SK-N-SH (cell line): ENCODE results near the gene SPEM1. TPM values are rescaled to one million over a fixed set of nuclear protein-coding genes. Genes with fewer than 3 reads are reported as not detected.

Experiments
- CTCF ChIA-PET: fragments of 300-600, 350-600 bp; formaldehyde crosslinking; extraction: SDS; loops from one replicate; lab custom pipeline; 2021; lab: Yijun Ruan, JAX
- POLR2A ChIA-PET: fragments of 350-600 bp; sonication (Branson Sonifier 250); formaldehyde crosslinking; extraction: SDS; loops from one replicate; lab custom pipeline; 2020; ENCODE audit warnings: antibody characterized with exemption, inconsistent platforms; lab: Yijun Ruan, JAX
- DNase-seq: peaks from one replicate; pipeline ENCODE4 v3.0.0; 2012
- H2AFZ ChIP-seq: fragments of 200-600 bp; sonication (generic); 2 replicates; pipeline ENCODE4 v1.8.1; 2016; ENCODE audit warnings: antibody characterized with exemption, mild to moderate bottlenecking, low read depth
- H3F3A ChIP-seq: fragments of 200-600 bp; sonication (generic); replicated peaks from 2 replicates; pipeline ENCODE3; 2016; ENCODE audit warnings: antibody characterized with exemption, mild to moderate bottlenecking; ENCODE audit not compliant: insufficient read depth
- H3K27ac ChIP-seq, 2 experiments: fragments of 200-500 bp in 1 of 2; fragments of 200-600 bp in 1 of 2; sonication (Bioruptor generic) in 1 of 2; sonication (generic), shearing (Covaris generic) in 1 of 2; 2 replicates each; pipeline versions ENCODE4 v1.5.1 to v1.6.1; 2014 to 2016; ENCODE audit warnings: low read depth in 2 of 2, inconsistent platforms in 1 of 2, low read length in 1 of 2, mild to moderate bottlenecking in 1 of 2, mixed read lengths in 1 of 2
- H3K27me3 ChIP-seq: fragments of 200-600 bp; sonication (generic), shearing (Covaris generic); 2 replicates; pipeline ENCODE4 v1.6.1; 2016; ENCODE audit warnings: mixed run types; ENCODE audit not compliant: insufficient read depth
- H3K36me3 ChIP-seq, 2 experiments: fragments of 200-500 bp in 1 of 2; fragments of 200-600 bp in 1 of 2; sonication (Bioruptor generic) in 1 of 2; sonication (generic) in 1 of 2; replicated peaks in 1 of 2; 2 replicates each; pipeline versions ENCODE3 to v1.5.1; 2014 to 2016; ENCODE audit warnings: low read length in 1 of 2, mild to moderate bottlenecking in 1 of 2; ENCODE audit not compliant: insufficient read depth in 2 of 2, control insufficient read depth in 1 of 2
- H3K4me1 ChIP-seq, 2 experiments: fragments of 200-500 bp in 1 of 2; fragments of 200-600 bp in 1 of 2; sonication (Bioruptor generic) in 1 of 2; sonication (generic), shearing (Covaris generic) in 1 of 2; 2 replicates each; pipeline versions ENCODE4 v1.5.1 to v1.6.1; 2014 to 2016; ENCODE audit warnings: low read depth in 1 of 2, low read length in 1 of 2, mixed run types in 1 of 2; ENCODE audit not compliant: insufficient read depth in 2 of 2, control insufficient read depth in 1 of 2
- H3K4me2 ChIP-seq: fragments of 200-600 bp; sonication (generic), shearing (Covaris generic); 2 replicates; pipeline ENCODE4 v1.6.1; 2017; ENCODE audit warnings: mixed run types
- H3K4me3 ChIP-seq, 2 experiments: fragments of 200-500 bp in 1 of 2; fragments of 200-600 bp in 1 of 2; sonication (Bioruptor generic) in 1 of 2; sonication (generic), shearing (Covaris generic) in 1 of 2; 2 replicates each; pipeline versions ENCODE4 v1.5.1 to v1.8.1; 2014 to 2016; ENCODE audit warnings: low read depth in 2 of 2, inconsistent platforms in 1 of 2, low read length in 1 of 2, mild to moderate bottlenecking in 1 of 2, mixed read lengths in 1 of 2, moderate library complexity in 1 of 2
- H3K79me2 ChIP-seq: fragments of 200-600 bp; sonication (generic); 2 replicates; pipeline ENCODE4 v1.8.1; 2017; ENCODE audit warnings: mild to moderate bottlenecking; ENCODE audit not compliant: insufficient read depth
- H3K9ac ChIP-seq: fragments of 200-600 bp; sonication (generic); 2 replicates; pipeline ENCODE4 v1.6.1; 2017; ENCODE audit warnings: mixed run types
- H3K9me2 ChIP-seq: fragments of 200-600 bp; sonication (generic); 2 replicates; pipeline ENCODE4 v1.6.1; 2017; ENCODE audit warnings: mixed run types
- H3K9me3 ChIP-seq: fragments of 200-600 bp; sonication (generic); 2 replicates; pipeline ENCODE4 v1.6.1; 2017; ENCODE audit warnings: mixed run types, mild to moderate bottlenecking, moderate library complexity
- H4K20me1 ChIP-seq: fragments of 200-600 bp; sonication (generic); 2 replicates; pipeline ENCODE4 v1.6.1; 2017; ENCODE audit warnings: mild to moderate bottlenecking, mixed run types; ENCODE audit not compliant: insufficient read depth
- CHD2 ChIP-seq: fragments of 150-350 bp; IDR thresholded peaks from 2 replicates; pipeline ENCODE4 v1.6.1; 2018; ENCODE audit warnings: low read length; ENCODE audit not compliant: partially characterized antibody
- ELF1 ChIP-seq: IDR thresholded peaks from 2 replicates; pipeline ENCODE4 v1.4.0; 2012
- FOXJ3 ChIP-seq: sonication (generic); formaldehyde crosslinking; IDR thresholded peaks from 2 replicates; pipeline ENCODE4 v1.5.1; 2020; ENCODE audit warnings: mild to moderate bottlenecking, missing genetic modification reagents
- GABPA ChIP-seq: IDR thresholded peaks from 2 replicates; pipeline ENCODE4 v1.4.0; 2012; ENCODE audit warnings: low read depth, mild to moderate bottlenecking
- JUND ChIP-seq: IDR thresholded peaks from 2 replicates; pipeline ENCODE4 v1.4.0; 2012
- MEF2A ChIP-seq: IDR thresholded peaks from 2 replicates; pipeline ENCODE4 v1.4.0; 2012; ENCODE audit warnings: low read depth, borderline replicate concordance
- NFIC ChIP-seq: IDR thresholded peaks from 2 replicates; pipeline ENCODE4 v1.4.0; 2012; ENCODE audit warnings: borderline replicate concordance
- RFX5 ChIP-seq: IDR thresholded peaks from 2 replicates; pipeline ENCODE4 v1.6.1; 2012; ENCODE audit warnings: mild to moderate bottlenecking, improper control_type of control experiment, low read length
- RXRA ChIP-seq: IDR thresholded peaks from 2 replicates; pipeline ENCODE4 v1.4.0; 2012; ENCODE audit warnings: low read depth, mild to moderate bottlenecking, borderline replicate concordance
- SIN3A ChIP-seq: IDR thresholded peaks from 2 replicates; pipeline ENCODE4 v1.6.1; 2012; ENCODE audit warnings: low read depth, mild to moderate bottlenecking, low read length, moderate library complexity, borderline replicate concordance
- TEAD4 ChIP-seq: IDR thresholded peaks from 2 replicates; pipeline ENCODE4 v1.4.0; 2012; ENCODE audit warnings: mild to moderate bottlenecking, borderline replicate concordance; ENCODE audit not compliant: insufficient read depth
- WGBS: methylation state at CpG from one replicate; pipeline ENCODE4 v1.1.6; 2017; ENCODE audit warnings: low lambda C conversion rate; 5-methylcytosine and 5-hydroxymethylcytosine counted together
- polyA plus RNA-seq, 3 experiments: library from polyadenylated mRNA; depleted of rRNA; stranded (reverse); fragments of >200 nt; gene quantifications; 2 replicates each; pipeline ENCODE4 v1.2.3, GENCODE V29; 2012
- TF ChIP-seq, protein P1 (sequence below): IDR thresholded peaks from 2 replicates; pipeline ENCODE4 v1.4.0; 2012; ENCODE audit warnings: low read depth, borderline replicate concordance
- TF ChIP-seq, protein P2 (sequence below): fragments of 150-350 bp; IDR thresholded peaks from 2 replicates; pipeline ENCODE4 v1.6.1; 2017; ENCODE audit warnings: antibody characterized with exemption, low read length, low read depth, borderline replicate concordance
- TF ChIP-seq, protein P3 (sequence below): IDR thresholded peaks from 2 replicates; pipeline ENCODE4 v1.4.0; 2012; ENCODE audit warnings: low read depth, borderline replicate concordance
- TF ChIP-seq, protein P4 (sequence below): IDR thresholded peaks from 2 replicates; pipeline ENCODE4 v1.4.0; 2012; ENCODE audit warnings: low read depth
- TF ChIP-seq, protein P5 (sequence below): IDR thresholded peaks from 2 replicates; pipeline ENCODE4 v1.6.1; 2012; ENCODE audit warnings: mild to moderate bottlenecking, low read depth, low read length, moderate library complexity

Gene SPEM1, protein sequence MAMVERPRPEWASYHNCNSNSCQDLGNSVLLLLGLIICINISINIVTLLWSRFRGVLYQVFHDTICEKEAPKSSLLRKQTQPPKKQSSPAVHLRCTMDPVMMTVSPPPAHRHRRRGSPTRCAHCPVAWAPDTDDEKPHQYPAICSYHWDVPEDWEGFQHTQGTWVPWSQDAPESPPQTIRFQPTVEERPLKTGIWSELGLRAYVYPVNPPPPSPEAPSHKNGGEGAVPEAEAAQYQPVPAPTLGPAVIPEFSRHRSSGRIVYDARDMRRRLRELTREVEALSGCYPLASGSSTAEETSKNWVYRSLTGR
- polyA plus RNA-seq (2012; rRNA removed) = not detected in 2 replicates
- polyA plus RNA-seq (2012; cell fraction: cytosol; rRNA removed) = not detected in 2 replicates
- polyA plus RNA-seq (2012; cell fraction: nucleus; rRNA removed) = not detected in 2 replicates

DNA sequence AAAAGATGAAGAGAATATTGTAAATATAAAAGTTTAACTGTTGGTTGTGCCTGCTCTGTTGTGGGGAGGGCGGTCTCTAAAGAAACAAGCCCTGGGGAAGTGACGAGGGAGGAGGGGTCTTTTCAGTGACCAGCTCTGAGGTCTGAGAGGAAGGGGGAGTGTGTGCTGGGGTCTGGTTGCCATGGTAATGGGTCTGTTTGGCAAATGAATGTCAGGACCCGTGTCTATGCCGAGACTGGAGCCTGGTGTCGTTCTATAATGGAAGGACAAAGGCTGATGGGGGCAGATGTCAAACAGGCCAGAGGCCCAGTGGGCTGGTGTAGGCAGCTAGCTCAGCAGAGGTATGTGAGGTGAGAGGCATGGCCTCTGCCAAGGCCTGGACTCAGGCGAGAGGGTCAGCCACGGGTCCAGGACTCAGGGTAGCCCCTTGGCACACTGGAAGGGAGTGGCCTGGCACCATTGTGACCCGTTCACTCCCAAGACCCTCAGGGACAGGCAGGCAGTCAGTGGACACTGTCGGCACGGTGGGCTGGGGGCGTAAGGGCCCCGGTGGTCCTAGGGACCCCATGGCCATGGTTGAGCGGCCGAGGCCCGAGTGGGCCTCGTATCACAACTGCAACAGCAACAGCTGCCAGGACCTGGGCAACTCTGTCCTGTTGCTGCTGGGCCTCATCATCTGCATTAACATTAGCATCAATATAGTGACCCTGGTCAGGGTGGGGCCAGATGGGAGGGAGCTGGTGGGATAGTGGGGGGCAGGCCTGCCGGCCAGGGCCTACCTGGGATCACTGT lies at the start of gene SPEM1:
TSS of gene SPEM1 (plus strand) at position 506 of the 792 bp plus-strand sequence. CDS start at position 567, 61 bp downstream.
- Histone ChIP-seq H3K9ac (no peak within 1 kb of the TSS), H3F3A (no peaks in the 10 kb centered on the region), H2AFZ (no peak within 1 kb of the TSS), H3K79me2 (no peaks in the 10 kb centered on the region), H3K4me3 (no peak within 1 kb of the TSS), H3K4me1 (no peaks in the 10 kb centered on the region; a peak in 1 of 4 replicates), H3K27ac (no peak within 1 kb of the TSS), H3K9me2 (no peaks in the 10 kb centered on the region), H4K20me1 (no peaks in the 10 kb centered on the region), H3K36me3 (peaks cover 0 to 23% of the 10 kb centered on the region in 2 experiments), H3K9me3 (no peaks in the 10 kb centered on the region), H3K4me2 (no peak within 1 kb of the TSS), H3K27me3 (no peaks in the 10 kb centered on the region)
- WGBS = 75% methylated on average over 10 of the region's 17 CpGs
- TF ChIP-seq FOXJ3 (CRISPR knock-in tag) (no peak), GABPA (no peak), ELF1 (no peak), CHD2 (no peak), RXRA (no peak)
- TF ChIP-seq, protein P1, sequence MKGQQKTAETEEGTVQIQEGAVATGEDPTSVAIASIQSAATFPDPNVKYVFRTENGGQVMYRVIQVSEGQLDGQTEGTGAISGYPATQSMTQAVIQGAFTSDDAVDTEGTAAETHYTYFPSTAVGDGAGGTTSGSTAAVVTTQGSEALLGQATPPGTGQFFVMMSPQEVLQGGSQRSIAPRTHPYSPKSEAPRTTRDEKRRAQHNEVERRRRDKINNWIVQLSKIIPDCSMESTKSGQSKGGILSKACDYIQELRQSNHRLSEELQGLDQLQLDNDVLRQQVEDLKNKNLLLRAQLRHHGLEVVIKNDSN = no peak
- TF ChIP-seq, protein P2, sequence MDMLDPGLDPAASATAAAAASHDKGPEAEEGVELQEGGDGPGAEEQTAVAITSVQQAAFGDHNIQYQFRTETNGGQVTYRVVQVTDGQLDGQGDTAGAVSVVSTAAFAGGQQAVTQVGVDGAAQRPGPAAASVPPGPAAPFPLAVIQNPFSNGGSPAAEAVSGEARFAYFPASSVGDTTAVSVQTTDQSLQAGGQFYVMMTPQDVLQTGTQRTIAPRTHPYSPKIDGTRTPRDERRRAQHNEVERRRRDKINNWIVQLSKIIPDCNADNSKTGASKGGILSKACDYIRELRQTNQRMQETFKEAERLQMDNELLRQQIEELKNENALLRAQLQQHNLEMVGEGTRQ = no peak
- DNase-seq = peak; percentile 71
- ChIA-PET POLR2A (no interaction called here), CTCF (interaction anchor here (1.2 to 1.6 kb wide), 4 partner anchors 12 to 141 kb away, joined by 3 to 6 read pairs (median 6); partner anchors contain the start of gene FGF11)

DNA sequence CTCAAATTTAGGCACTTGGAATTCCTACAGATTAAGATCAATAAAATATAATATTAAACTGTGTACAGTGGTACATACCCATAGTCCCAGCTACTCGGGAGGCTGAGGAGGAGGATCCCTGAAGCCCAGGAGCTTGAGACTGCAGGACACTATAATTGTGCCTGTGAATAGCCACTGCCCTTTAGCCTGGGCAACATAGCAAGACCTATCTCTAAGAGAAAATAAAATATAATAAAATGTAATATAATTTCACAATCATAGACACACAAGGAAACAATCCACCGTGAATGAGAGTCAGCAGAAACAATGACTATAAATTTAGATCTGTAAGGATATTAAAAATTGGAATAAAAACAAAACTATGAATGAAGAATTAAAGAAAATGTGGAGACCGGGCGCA lies 49.3 kb upstream of the SPEM1 start:
- Histone ChIP-seq H3F3A (peaks cover 2% of the 10 kb centered on the region), H3K27ac (no peak overlapping the region), H2AFZ (no peak overlapping the region), H3K9me2 (no peaks in the 10 kb centered on the region), H3K4me1 (no peaks in the 10 kb centered on the region; a peak in 1 of 4 replicates), H3K36me3 (no peaks in the 10 kb centered on the region), H3K4me2 (no peak overlapping the region), H3K4me3 (no peak overlapping the region), H3K79me2 (no peaks in the 10 kb centered on the region), H4K20me1 (no peaks in the 10 kb centered on the region), H3K9ac (no peak overlapping the region), H3K27me3 (no peaks in the 10 kb centered on the region), H3K9me3 (no peaks in the 10 kb centered on the region)
- POLR2A ChIA-PET = no interaction called here
- CTCF ChIA-PET = interaction anchor here (1.1 to 3.5 kb wide), 3 partner anchors 10 to 25 kb away, joined by 3 to 40 read pairs (median 4); partner anchors contain the start of genes TMEM95 and TNK1
- 70% methylated on average over 4 of the region's 4 CpGs for WGBS
- no peak for DNase-seq
- TF ChIP-seq NFIC (no peak), TEAD4 (no peak), FOXJ3 (CRISPR knock-in tag) (no peak), RFX5 (no peak), SIN3A (no peak), JUND (no peak), MEF2A (no peak)
- TF ChIP-seq, protein P3, sequence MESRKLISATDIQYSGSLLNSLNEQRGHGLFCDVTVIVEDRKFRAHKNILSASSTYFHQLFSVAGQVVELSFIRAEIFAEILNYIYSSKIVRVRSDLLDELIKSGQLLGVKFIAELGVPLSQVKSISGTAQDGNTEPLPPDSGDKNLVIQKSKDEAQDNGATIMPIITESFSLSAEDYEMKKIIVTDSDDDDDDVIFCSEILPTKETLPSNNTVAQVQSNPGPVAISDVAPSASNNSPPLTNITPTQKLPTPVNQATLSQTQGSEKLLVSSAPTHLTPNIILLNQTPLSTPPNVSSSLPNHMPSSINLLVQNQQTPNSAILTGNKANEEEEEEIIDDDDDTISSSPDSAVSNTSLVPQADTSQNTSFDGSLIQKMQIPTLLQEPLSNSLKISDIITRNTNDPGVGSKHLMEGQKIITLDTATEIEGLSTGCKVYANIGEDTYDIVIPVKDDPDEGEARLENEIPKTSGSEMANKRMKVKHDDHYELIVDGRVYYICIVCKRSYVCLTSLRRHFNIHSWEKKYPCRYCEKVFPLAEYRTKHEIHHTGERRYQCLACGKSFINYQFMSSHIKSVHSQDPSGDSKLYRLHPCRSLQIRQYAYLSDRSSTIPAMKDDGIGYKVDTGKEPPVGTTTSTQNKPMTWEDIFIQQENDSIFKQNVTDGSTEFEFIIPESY = no peak
- TF ChIP-seq, protein P4, sequence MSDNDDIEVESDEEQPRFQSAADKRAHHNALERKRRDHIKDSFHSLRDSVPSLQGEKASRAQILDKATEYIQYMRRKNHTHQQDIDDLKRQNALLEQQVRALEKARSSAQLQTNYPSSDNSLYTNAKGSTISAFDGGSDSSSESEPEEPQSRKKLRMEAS = no peak
- TF ChIP-seq, protein P1 = no peak
- TF ChIP-seq, protein P5, sequence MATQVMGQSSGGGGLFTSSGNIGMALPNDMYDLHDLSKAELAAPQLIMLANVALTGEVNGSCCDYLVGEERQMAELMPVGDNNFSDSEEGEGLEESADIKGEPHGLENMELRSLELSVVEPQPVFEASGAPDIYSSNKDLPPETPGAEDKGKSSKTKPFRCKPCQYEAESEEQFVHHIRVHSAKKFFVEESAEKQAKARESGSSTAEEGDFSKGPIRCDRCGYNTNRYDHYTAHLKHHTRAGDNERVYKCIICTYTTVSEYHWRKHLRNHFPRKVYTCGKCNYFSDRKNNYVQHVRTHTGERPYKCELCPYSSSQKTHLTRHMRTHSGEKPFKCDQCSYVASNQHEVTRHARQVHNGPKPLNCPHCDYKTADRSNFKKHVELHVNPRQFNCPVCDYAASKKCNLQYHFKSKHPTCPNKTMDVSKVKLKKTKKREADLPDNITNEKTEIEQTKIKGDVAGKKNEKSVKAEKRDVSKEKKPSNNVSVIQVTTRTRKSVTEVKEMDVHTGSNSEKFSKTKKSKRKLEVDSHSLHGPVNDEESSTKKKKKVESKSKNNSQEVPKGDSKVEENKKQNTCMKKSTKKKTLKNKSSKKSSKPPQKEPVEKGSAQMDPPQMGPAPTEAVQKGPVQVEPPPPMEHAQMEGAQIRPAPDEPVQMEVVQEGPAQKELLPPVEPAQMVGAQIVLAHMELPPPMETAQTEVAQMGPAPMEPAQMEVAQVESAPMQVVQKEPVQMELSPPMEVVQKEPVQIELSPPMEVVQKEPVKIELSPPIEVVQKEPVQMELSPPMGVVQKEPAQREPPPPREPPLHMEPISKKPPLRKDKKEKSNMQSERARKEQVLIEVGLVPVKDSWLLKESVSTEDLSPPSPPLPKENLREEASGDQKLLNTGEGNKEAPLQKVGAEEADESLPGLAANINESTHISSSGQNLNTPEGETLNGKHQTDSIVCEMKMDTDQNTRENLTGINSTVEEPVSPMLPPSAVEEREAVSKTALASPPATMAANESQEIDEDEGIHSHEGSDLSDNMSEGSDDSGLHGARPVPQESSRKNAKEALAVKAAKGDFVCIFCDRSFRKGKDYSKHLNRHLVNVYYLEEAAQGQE = no peak
